HEK293 (cell line): ENCODE results near the gene CYP2A6.

Source experiments
- ATF2 ChIP-seq: fragments of 450-650 bp; formaldehyde crosslinking; IDR thresholded peaks from 2 replicates; pipeline ENCODE4 v1.5.1; 2016; ENCODE audit warnings: missing biosample characterization, missing genetic modification characterization, low read depth
- ELK4 ChIP-seq: IDR thresholded peaks from 2 replicates; pipeline ENCODE4 v1.6.1; 2011; ENCODE audit warnings: mild to moderate bottlenecking, low read depth, low read length, borderline replicate concordance
- FEZF1 ChIP-seq: fragments of 450-650 bp; formaldehyde crosslinking; IDR thresholded peaks from 2 replicates; pipeline ENCODE4 v1.5.1; 2016; ENCODE audit warnings: missing biosample characterization, missing genetic modification characterization
- GFI1B ChIP-seq: fragments of 450-650 bp; formaldehyde crosslinking; IDR thresholded peaks from 2 replicates; pipeline ENCODE4 v1.5.1; 2016; ENCODE audit warnings: missing biosample characterization, missing genetic modification characterization
- IKZF3 ChIP-seq: fragments of 450-650 bp; IDR thresholded peaks from 2 replicates; pipeline ENCODE4 v1.5.0; 2018; ENCODE audit warnings: missing biosample characterization, mild to moderate bottlenecking, missing genetic modification characterization, moderate library complexity
- KLF8 ChIP-seq: fragments of 450-650 bp; formaldehyde crosslinking; IDR thresholded peaks from 2 replicates; pipeline ENCODE4 v1.5.1; 2016; ENCODE audit warnings: missing biosample characterization, missing genetic modification characterization
- MYNN ChIP-seq: fragments of 450-650 bp; formaldehyde crosslinking; IDR thresholded peaks from 2 replicates; pipeline ENCODE4 v1.5.1; 2016; ENCODE audit warnings: missing biosample characterization, missing genetic modification characterization, borderline replicate concordance
- PRDM1 ChIP-seq: fragments of 450-650 bp; formaldehyde crosslinking; IDR thresholded peaks from 2 replicates; pipeline ENCODE4; 2016; ENCODE audit warnings: missing biosample characterization, missing genetic modification characterization
- SP7 ChIP-seq: fragments of 450-650 bp; formaldehyde crosslinking; IDR thresholded peaks from 2 replicates; pipeline ENCODE4 v1.5.1; 2016; ENCODE audit warnings: missing biosample characterization, missing genetic modification characterization
- YY1 ChIP-seq: fragments of 450-650 bp; formaldehyde crosslinking; IDR thresholded peaks from 2 replicates; pipeline ENCODE4 v1.5.1; 2018; ENCODE audit warnings: missing biosample characterization, missing genetic modification characterization
- ZBTB44 ChIP-seq: fragments of 450-650 bp; IDR thresholded peaks from 2 replicates; pipeline ENCODE4 v1.5.1; 2018; ENCODE audit warnings: missing biosample characterization, mild to moderate bottlenecking, missing genetic modification characterization
- ZBTB8A ChIP-seq: fragments of 450-650 bp; formaldehyde crosslinking; IDR thresholded peaks from 2 replicates; pipeline ENCODE4 v1.5.1; 2016; ENCODE audit warnings: missing biosample characterization, missing genetic modification characterization
- ZNF155 ChIP-seq: fragments of 450-650 bp; formaldehyde crosslinking; IDR thresholded peaks from 2 replicates; pipeline ENCODE4 v1.5.1; 2016; ENCODE audit warnings: missing biosample characterization, missing genetic modification characterization
- ZNF18 ChIP-seq: fragments of 450-650 bp; formaldehyde crosslinking; IDR thresholded peaks from 2 replicates; pipeline ENCODE4 v1.5.1; 2016; ENCODE audit warnings: missing biosample characterization, missing genetic modification characterization
- ZNF214 ChIP-seq: fragments of 450-650 bp; formaldehyde crosslinking; IDR thresholded peaks from 2 replicates; pipeline ENCODE4 v1.5.1; 2017; ENCODE audit warnings: missing biosample characterization, mild to moderate bottlenecking, missing genetic modification characterization, borderline replicate concordance
- ZNF341 ChIP-seq: fragments of 450-650 bp; formaldehyde crosslinking; IDR thresholded peaks from 2 replicates; pipeline ENCODE4; 2016; ENCODE audit warnings: low read depth, missing biosample characterization, missing genetic modification characterization
- ZNF366 ChIP-seq: fragments of 450-650 bp; formaldehyde crosslinking; conservative IDR thresholded peaks from 2 replicates; pipeline ENCODE4 v1.5.1; 2016; ENCODE audit warnings: missing biosample characterization, missing genetic modification characterization
- ZNF404 ChIP-seq: fragments of 450-650 bp; formaldehyde crosslinking; IDR thresholded peaks from 2 replicates; pipeline ENCODE4 v1.5.1; 2017; ENCODE audit warnings: missing biosample characterization, missing genetic modification characterization
- ZNF423 ChIP-seq: fragments of 450-650 bp; formaldehyde crosslinking; IDR thresholded peaks from 2 replicates; pipeline ENCODE4 v1.5.1; 2016; ENCODE audit warnings: missing biosample characterization, missing genetic modification characterization
- ZNF433 ChIP-seq: fragments of 450-650 bp; formaldehyde crosslinking; IDR thresholded peaks from 2 replicates; pipeline ENCODE4 v1.5.1; 2016; ENCODE audit warnings: missing biosample characterization, missing genetic modification characterization, low read depth
- ZNF449 ChIP-seq: fragments of 450-650 bp; formaldehyde crosslinking; IDR thresholded peaks from 2 replicates; pipeline ENCODE4 v1.5.1; 2017; ENCODE audit warnings: missing biosample characterization, mild to moderate bottlenecking, missing genetic modification characterization, moderate library complexity
- ZNF501 ChIP-seq: fragments of 450-650 bp; formaldehyde crosslinking; IDR thresholded peaks from 2 replicates; pipeline ENCODE4 v1.5.1; 2016; ENCODE audit warnings: missing biosample characterization, missing genetic modification characterization
- ZNF521 ChIP-seq: fragments of 450-650 bp; formaldehyde crosslinking; IDR thresholded peaks from 2 replicates; pipeline ENCODE4 v1.5.1; 2017; ENCODE audit warnings: missing biosample characterization, mild to moderate bottlenecking, missing genetic modification characterization
- ZNF555 ChIP-seq: fragments of 450-650 bp; formaldehyde crosslinking; conservative IDR thresholded peaks from 2 replicates; pipeline ENCODE4 v1.5.1; 2017; ENCODE audit warnings: missing biosample characterization, mild to moderate bottlenecking, missing genetic modification characterization, inconsistent platforms
- ZNF596 ChIP-seq: fragments of 450-650 bp; IDR thresholded peaks from 2 replicates; pipeline ENCODE4 v1.5.0; 2018; ENCODE audit warnings: missing biosample characterization, mild to moderate bottlenecking, missing genetic modification characterization, moderate library complexity
- ZNF610 ChIP-seq: fragments of 450-650 bp; formaldehyde crosslinking; IDR thresholded peaks from 2 replicates; pipeline ENCODE4 v1.5.1; 2016; ENCODE audit warnings: missing biosample characterization, missing genetic modification characterization, borderline replicate concordance
- ZNF623 ChIP-seq: fragments of 450-650 bp; formaldehyde crosslinking; IDR thresholded peaks from 2 replicates; pipeline ENCODE4 v1.5.1; 2016; ENCODE audit warnings: missing biosample characterization, missing genetic modification characterization
- ZNF624 ChIP-seq: fragments of 450-650 bp; formaldehyde crosslinking; IDR thresholded peaks from 2 replicates; pipeline ENCODE4 v1.5.1; 2017; ENCODE audit warnings: missing biosample characterization, missing genetic modification characterization
- ZNF704 ChIP-seq: fragments of 450-650 bp; formaldehyde crosslinking; IDR thresholded peaks from 2 replicates; pipeline ENCODE4 v1.5.1; 2016; ENCODE audit warnings: missing biosample characterization, missing genetic modification characterization
- ZSCAN5A ChIP-seq: fragments of 450-650 bp; formaldehyde crosslinking; IDR thresholded peaks from 2 replicates; pipeline ENCODE4 v1.5.1; 2016; ENCODE audit warnings: missing biosample characterization, missing genetic modification characterization

CYP2A6 gene

GRCh38 chr19:40806423-40807146 is 43.7 kb downstream of the CYP2A6 start (continued):
- TF ChIP-seq ELK4 (no peak), ZNF521 (tag by site-specific recombination) (no peak), ZNF623 (tag by site-specific recombination) (no peak), ZNF214 (tag by site-specific recombination) (no peak), ZNF404 (tag by site-specific recombination) (no peak), ZNF433 (tag by site-specific recombination) (no peak), ZNF366 (tag by site-specific recombination) (peak; percentile 81; the same call in 1 of the 2 replicates), YY1 (tag by site-specific recombination) (no peak; the same call in 1 of the 2 replicates), ZNF501 (tag by site-specific recombination) (peak; percentile 59), IKZF3 (tag by site-specific recombination) (peak; percentile 75), ZSCAN5A (no peak), ZNF624 (tag by site-specific recombination) (no peak), KLF8 (tag by site-specific recombination) (peak; percentile 92), ZNF596 (tag by site-specific recombination) (no peak), ZNF555 (no peak), ATF2 (tag by site-specific recombination) (peak; percentile 10; the same call in 1 of the 2 replicates), ZBTB44 (tag by site-specific recombination) (no peak; the same call in 1 of the 2 replicates), FEZF1 (peak; percentile 78), ZNF610 (tag by site-specific recombination) (peak; percentile 81; the same call in 1 of the 2 replicates), ZNF155 (tag by site-specific recombination) (no peak), ZNF449 (tag by site-specific recombination) (peak; percentile 13; the same call in 1 of the 2 replicates), ZBTB8A (tag by site-specific recombination) (peak; percentile 77), GFI1B (tag by site-specific recombination) (no peak), ZNF18 (tag by site-specific recombination) (0 out of 2 replicates have a peak, but pooled peaks have one; percentile 4), PRDM1 (peak; percentile 94), ZNF423 (tag by site-specific recombination) (no peak), SP7 (peak; percentile 95), MYNN (tag by site-specific recombination) (no peak; the same call in 1 of the 2 replicates), ZNF341 (tag by site-specific recombination) (peak; percentile 99), ZNF704 (no peak)
